Measurements from ENCODE around the gene HOXC6. TPM values are rescaled to one million over a fixed set of nuclear protein-coding genes. Genes with fewer than 3 reads are reported as not detected.

Gene HOXC6
- total and polyA plus RNA-seq, 7 donors = not detected

- no peaks in the 10 kb centered on the region for H3K9me3 ChIP-seq
- H3K4me1 ChIP-seq = peaks cover 0 to 36% (median 27%) of the 10 kb centered on the region in 4 donors
- H3K36me3 ChIP-seq = no peaks in the 10 kb centered on the region
- TF ChIP-seq EP300 (IDR thresholded peaks at IDR 0.05) = no peak
- TF ChIP-seq POLR2A (IDR thresholded peaks at IDR 0.05) = no peak
- no peak for TF ChIP-seq CTCF (IDR thresholded peaks at IDR 0.05)
- no peak for TF ChIP-seq POLR2AphosphoS5 (IDR thresholded peaks at IDR 0.05)
- H3K27ac ChIP-seq = no peak overlapping the region
- H3K4me3 ChIP-seq = no peak overlapping the region
- no peak for DNase-seq
- H3K27me3 ChIP-seq = peaks cover 66 to 100% (median 100%) of the 10 kb centered on the region in 3 donors
- WGBS, 2 donors = 33 to 38% methylated on average over 10 of the region's 10 CpGs
- intact Hi-C loops (cut with DNase I) = no loop called here
These were observed 8.2 kb upstream of the HOXC6 start for GRCh38 chr12:54019924-54020590.

DNA sequence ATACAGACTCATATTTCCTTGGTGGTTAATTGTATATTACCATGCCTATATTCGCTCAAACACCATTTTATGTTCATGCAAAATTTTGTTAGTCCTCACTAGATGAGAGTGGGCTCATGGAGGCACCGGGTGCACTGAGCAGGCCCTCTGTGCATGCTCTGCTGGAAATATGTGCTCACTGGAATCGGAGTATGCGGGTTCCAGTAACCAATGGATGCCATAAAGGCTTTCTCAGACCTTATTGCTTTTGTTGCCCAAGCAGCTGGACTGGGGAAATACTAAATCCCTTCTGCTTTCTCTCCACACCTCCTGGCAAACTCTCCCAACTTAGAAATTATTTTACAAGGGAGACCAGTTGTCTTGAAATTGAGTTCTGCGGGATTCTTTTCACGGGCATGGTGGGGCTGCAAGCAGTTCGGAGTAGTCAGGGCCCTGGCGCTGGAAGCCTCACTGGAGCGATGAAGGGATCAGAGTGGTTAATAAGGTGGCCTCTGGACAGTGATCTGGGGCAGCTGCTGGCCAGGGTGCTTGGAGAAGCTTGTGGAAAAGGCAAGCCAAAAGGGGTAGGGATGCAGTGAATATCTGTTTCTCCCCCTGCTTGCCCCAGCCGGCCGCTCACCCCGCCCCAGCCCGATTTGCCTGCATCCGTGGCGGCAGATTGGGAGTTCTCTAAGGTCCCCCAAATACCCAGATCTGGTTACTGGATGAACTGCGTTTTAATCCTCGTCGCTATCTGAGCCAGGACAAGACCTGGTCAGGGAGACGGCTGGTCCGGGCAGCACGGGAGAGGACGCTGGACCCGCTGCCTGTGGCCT, 7.4 kb upstream of the HOXC6 start:
- TF ChIP-seq POLR2AphosphoS5 (IDR thresholded peaks at IDR 0.05) (no peak), POLR2A (IDR thresholded peaks at IDR 0.05) (no peak), EP300 (IDR thresholded peaks at IDR 0.05) (no peak), CTCF (IDR thresholded peaks at IDR 0.05) (no peak)
- no peak for DNase-seq
- no peak overlapping the region for H3K27ac ChIP-seq
- no peaks in the 10 kb centered on the region for H3K9me3 ChIP-seq
- 48 to 49% methylated on average over 23 of the region's 23 CpGs for WGBS, 2 donors
- intact Hi-C loops (cut with DNase I) = no loop called here
- H3K36me3 ChIP-seq = no peaks in the 10 kb centered on the region
- H3K27me3 ChIP-seq = peaks cover 63 to 100% (median 100%) of the 10 kb centered on the region in 3 donors
- peaks cover 0 to 36% (median 27%) of the 10 kb centered on the region in 4 donors for H3K4me1 ChIP-seq
- no peak overlapping the region for H3K4me3 ChIP-seq

DNA sequence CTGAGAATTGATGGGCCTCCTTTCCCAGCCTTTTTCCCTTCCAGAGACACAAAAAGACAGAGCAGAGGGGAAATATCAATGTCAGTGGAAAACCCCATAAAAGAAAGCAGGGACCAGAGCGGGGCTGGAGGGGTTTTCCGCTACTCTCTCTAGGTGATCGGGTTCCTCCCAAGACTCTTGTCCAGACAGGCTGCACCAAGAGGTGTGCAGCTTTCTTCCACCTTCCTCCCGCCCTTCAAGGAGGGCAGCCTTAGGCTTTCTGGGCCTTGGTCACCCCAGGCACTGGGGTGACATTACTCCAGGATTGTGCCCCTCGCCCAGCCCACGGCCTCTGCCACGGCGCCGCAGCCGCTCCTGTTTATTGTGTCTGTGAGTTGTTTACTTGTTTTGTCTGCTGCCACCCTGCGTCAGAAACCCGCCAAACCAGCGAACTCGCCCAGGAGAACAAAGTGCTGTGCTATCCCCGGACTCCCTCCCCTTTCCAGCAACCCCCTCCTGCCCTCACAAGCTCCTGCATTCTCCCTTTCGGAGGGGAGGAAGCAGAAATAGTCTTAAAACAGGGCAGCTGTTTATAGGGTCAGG, 6.7 kb upstream of the HOXC6 start:
- H3K9me3 ChIP-seq = no peaks in the 10 kb centered on the region
- no peak overlapping the region for H3K27ac ChIP-seq
- H3K4me3 ChIP-seq = no peak overlapping the region
- WGBS, 2 donors = 12 to 21% methylated on average over 16 of the region's 16 CpGs
- peaks cover 0 to 35% (median 27%) of the 10 kb centered on the region in 4 donors for H3K4me1 ChIP-seq
- no peak for DNase-seq
- peaks cover 61 to 100% (median 100%) of the 10 kb centered on the region in 3 donors for H3K27me3 ChIP-seq
- intact Hi-C loops (cut with DNase I) = no loop called here
- no peak for TF ChIP-seq CTCF (IDR thresholded peaks at IDR 0.05)
- no peak for TF ChIP-seq EP300 (IDR thresholded peaks at IDR 0.05)
- no peaks in the 10 kb centered on the region for H3K36me3 ChIP-seq

GRCh38 chr12:54022960-54023884, 5.0 kb upstream of the HOXC6 start:
- peaks cover 60 to 100% (median 100%) of the 10 kb centered on the region in 3 donors for H3K27me3 ChIP-seq
- intact Hi-C loops (cut with DNase I) = no loop called here
- WGBS, 2 donors = 33 to 34% methylated on average over 8 of the region's 8 CpGs
- no peak for TF ChIP-seq CTCF (IDR thresholded peaks at IDR 0.05)
- no peak for TF ChIP-seq POLR2A (IDR thresholded peaks at IDR 0.05)
- TF ChIP-seq POLR2AphosphoS5 (IDR thresholded peaks at IDR 0.05) = no peak
- no peak for TF ChIP-seq EP300 (IDR thresholded peaks at IDR 0.05)
- H3K4me3 ChIP-seq = no peak overlapping the region
- no peaks in the 10 kb centered on the region for H3K9me3 ChIP-seq
- peaks cover 0 to 18% (median 14%) of the 10 kb centered on the region in 4 donors for H3K4me1 ChIP-seq
- H3K36me3 ChIP-seq = no peaks in the 10 kb centered on the region
- no peak for DNase-seq
- no peak overlapping the region for H3K27ac ChIP-seq
